ENCODE measurements around the gene UBAC2. TPM values are rescaled to one million over a fixed set of nuclear protein-coding genes. Genes with fewer than 3 reads are reported as not detected.

The UBAC2 gene
- total and polyA plus RNA-seq, 2 of the 8 experiments (the other 6 are each of a cell fraction or from before 2014, with no cell fraction given), result 75.9 to 76.9 TPM

- no peak overlapping the region for H4K5ac ChIP-seq (ENCODE audit: insufficient read length, low read depth, low read length)
- TF ChIP-seq NANOG (IDR thresholded peaks at IDR 0.05; ENCODE audit: insufficient read depth, low read depth, low read length, poor library complexity, severe bottlenecking) (no peak), CBX8 (IDR thresholded peaks at IDR 0.05; ENCODE audit: borderline replicate concordance, low read depth, low read length) (no peak), CTCF (IDR thresholded peaks at IDR 0.05; ENCODE audit: control extremely low read depth in 1 of 3, insufficient read depth in 1 of 3, low read depth in 1 of 3, low read length in 3 of 3) (no peak), ATF2 (IDR thresholded peaks at IDR 0.05; ENCODE audit: low read length) (no peak), GTF2F1 (IDR thresholded peaks at IDR 0.05; ENCODE audit: borderline replicate concordance, low read depth, low read length) (no peak)
Measured at GRCh38 chr13:99435116-99435515, 234.5 kb downstream of the UBAC2 start.

More at GRCh38 chr13:99435116-99435515, 234.5 kb downstream of the UBAC2 start:
- WGBS, 2 experiments (ENCODE audit: extremely low coverage in 1 of 2, insufficient coverage in 1 of 2, insufficient read length in 1 of 2, insufficient replicate concordance in 2 of 2, low coverage in 1 of 2, low lambda C conversion rate in 2 of 2, missing lambda C conversion rate in 1 of 2), result 86% methylated on average over 6 of the region's 6 CpGs; no CpG with 5 or more reads in 1 of the 2 experiments
- H3K9ac ChIP-seq (replicated peaks in 1 of 4; ENCODE audit: extremely low read depth in 1 of 4, low read depth in 3 of 4, low read length in 3 of 4), result no peak overlapping the region
- no peak overlapping the region for H3K23ac ChIP-seq (ENCODE audit: insufficient read length)
- H3K4ac ChIP-seq (replicated peaks; ENCODE audit: insufficient read length, low read depth, low read length), result no peak overlapping the region
- H2BK20ac ChIP-seq (ENCODE audit: low read length), result no peak overlapping the region; the same call in none of the 2 replicates
- no peak overlapping the region for H4K8ac ChIP-seq (ENCODE audit: extremely low read depth, insufficient read depth, low read length)
- no peak overlapping the region for H4K91ac ChIP-seq (replicated peaks; ENCODE audit: insufficient read length, low read length)
- H2BK120ac ChIP-seq (replicated peaks; ENCODE audit: low read depth, low read length), result no peak overlapping the region
- no peak for DNase-seq (ENCODE audit: low read depth in 1 of 2, low spot score in 2 of 2)
- no peaks in the 10 kb centered on the region for H4K20me1 ChIP-seq (replicated peaks in 1 of 2; ENCODE audit: control insufficient read depth in 1 of 2, insufficient read depth in 2 of 2, low read length in 2 of 2)
- FAIRE-seq, result no peak
- peaks cover 8 to 21% (median 13%) of the 10 kb centered on the region in 4 experiments for H3K4me1 ChIP-seq (replicated peaks in 1 of 4; ENCODE audit: control insufficient read depth in 3 of 4, insufficient read depth in 4 of 4, low read length in 3 of 4)
- no peak overlapping the region for H2BK5ac ChIP-seq (ENCODE audit: low read depth, low read length)
- H2BK15ac ChIP-seq (ENCODE audit: low read length), result peak overlapping the region; percentile 18; the same call in 1 of the 2 replicates
- no peak overlapping the region for H3K4me2 ChIP-seq (ENCODE audit: insufficient read depth in 1 of 2, low read depth in 2 of 2, low read length in 2 of 2)
- H3K56ac ChIP-seq (replicated peaks; ENCODE audit: insufficient read length, low read depth, low read length), result no peak overlapping the region
- CTCF ChIA-PET (ENCODE audit: partially characterized antibody), result interaction anchor here (0.9 to 5.6 kb wide), 25 partner anchors 9 to 283 kb away, joined by 3 to 227 read pairs (median 7); no protein-coding TSS in a partner anchor
- H3K9me3 ChIP-seq (ENCODE audit: insufficient read depth in 2 of 2, low read depth in 1 of 2, low read length in 1 of 2), result no peaks in the 10 kb centered on the region
- H3K79me1 ChIP-seq (ENCODE audit: low read depth, low read length), result no peaks in the 10 kb centered on the region
- no peaks in the 10 kb centered on the region for H3K36me3 ChIP-seq (ENCODE audit: control insufficient read depth in 2 of 4, insufficient read depth in 4 of 4, low read length in 3 of 4)
- no peak overlapping the region for H2AK5ac ChIP-seq (ENCODE audit: low read depth, low read length)
- no peak overlapping the region for H3K18ac ChIP-seq (ENCODE audit: extremely low read depth, low read length)
- no peak overlapping the region for H2BK12ac ChIP-seq (ENCODE audit: low read depth, low read length)
- H3K4me3 ChIP-seq (ENCODE audit: extremely low read depth in 1 of 4, insufficient read depth in 2 of 4, low read depth in 3 of 4, low read length in 4 of 4), result no peak overlapping the region
- no peak overlapping the region for H2AFZ ChIP-seq (ENCODE audit: low read length)
- H3K14ac ChIP-seq (ENCODE audit: insufficient read length), result no peak overlapping the region
- H3K23me2 ChIP-seq (ENCODE audit: low read depth, low read length), result peaks cover 2% of the 10 kb centered on the region; the same call in 1 of the 2 replicates
- POLR2A ChIA-PET (ENCODE audit: partially characterized antibody), result interaction anchor here (1.1 to 2.0 kb wide), 2 partner anchors 13 to 233 kb away, joined by 3 to 6 read pairs; no protein-coding TSS in a partner anchor
- H3K79me2 ChIP-seq (ENCODE audit: control insufficient read depth in 1 of 2, insufficient read depth in 2 of 2, low read length in 2 of 2), result no peaks in the 10 kb centered on the region
- no peak overlapping the region for H3K27ac ChIP-seq (ENCODE audit: low read depth, low read length)
- no peaks in the 10 kb centered on the region for H3K27me3 ChIP-seq (replicated peaks in 1 of 4; ENCODE audit: control insufficient read depth in 3 of 4, extremely low read depth in 1 of 4, insufficient read depth in 3 of 4, low read length in 3 of 4)
